K562 (cell line): Measurements from ENCODE around the gene PXN. TPM values are rescaled to one million over a fixed set of nuclear protein-coding genes. Genes with fewer than 3 reads are reported as not detected.

ENCODE experiments used
- BHLHE40 ChIP-seq: IDR thresholded peaks from 2 replicates; pipeline ENCODE4 v1.6.1; 2011; ENCODE audit warnings: low read length, improper control_type of control experiment
- CCNT2 ChIP-seq: IDR thresholded peaks from 2 replicates; pipeline ENCODE4 v1.6.1; 2011; ENCODE audit warnings: borderline replicate concordance, low read depth, mild to moderate bottlenecking, moderate library complexity, mixed read lengths, low read length; ENCODE audit not compliant: insufficient read length; ENCODE audit errors: extremely low read depth
- GATAD2A ChIP-seq: fragments of 450-650 bp; IDR thresholded peaks from 2 replicates; pipeline ENCODE4 v1.6.1; 2017
- RCOR1 ChIP-seq, 2 experiments: IDR thresholded peaks; 2 replicates each; pipeline ENCODE4 v1.6.1; 2012; ENCODE audit warnings: low read depth in 2 of 2, low read length in 2 of 2, borderline replicate concordance in 1 of 2, improper control_type of control experiment in 1 of 2
- UBTF ChIP-seq, 2 experiments: IDR thresholded peaks; 2 replicates each; pipeline ENCODE4 v1.6.1; 2012; ENCODE audit warnings: improper control_type of control experiment in 2 of 2, low read depth in 2 of 2, low read length in 2 of 2, borderline replicate concordance in 1 of 2
- ZNF318 ChIP-seq, 2 experiments: fragments of 450-650 bp; IDR thresholded peaks; 2 replicates each; pipeline ENCODE4 v1.6.1; 2016; ENCODE audit warnings: mild to moderate bottlenecking in 2 of 2, borderline replicate concordance in 1 of 2, low read depth in 1 of 2, moderate library complexity in 1 of 2
- ZNF592 ChIP-seq: fragments of 450-650 bp; IDR thresholded peaks from 2 replicates; pipeline ENCODE4 v1.6.1; 2017; ENCODE audit warnings: antibody characterized with exemption, mild to moderate bottlenecking
- ZNF740 ChIP-seq, 3 experiments: fragments of 200-800 bp in 1 of 3; sonication (Bioruptor generic) in 1 of 3; sonication (generic) in 1 of 3; formaldehyde crosslinking in 1 of 3; IDR thresholded peaks; 2 replicates each; pipeline versions ENCODE4 v1.6.1 to v1.8.0; 2016 to 2022; ENCODE audit warnings: mild to moderate bottlenecking in 2 of 3, missing compliant biosample characterization in 2 of 3, missing genetic modification characterization in 2 of 3, missing genetic modification reagents in 1 of 3
- polyA plus RNA-seq, 8 experiments: library from polyadenylated mRNA; depleted of rRNA in 4 of 8; stranded (reverse) in 5 of 8; unstranded in 3 of 8; fragments of >200 nt; fragmentation: Nextera tagmentation in 2 of 8; fragmentation: Illumina TruSeq in 1 of 8; extraction: Ambion mirVana in 2 of 8; extraction: Trizol in 1 of 8; gene quantifications; 2 replicates each; pipeline versions ENCODE4 v1.2.1 to v1.2.3, GENCODE V29; 2011 to 2014; ENCODE audit warnings: inconsistent platforms in 1 of 8, missing spikeins in 1 of 8
- total RNA-seq, 7 experiments: library from RNA; depleted of rRNA in 6 of 7; stranded (reverse); fragments of >200 nt in 6 of 7; fragmentation: Illumina TruSeq in 2 of 7; extraction: Trizol in 2 of 7; gene quantifications; 2 replicates each; pipeline versions ENCODE4 v1.2.1 to v1.2.3, GENCODE V29; 2011 to 2021; ENCODE audit warnings: low replicate concordance in 1 of 7

Gene PXN
- total and polyA plus RNA-seq, 9 of the 15 experiments (the other 6 are each of a cell fraction or from before 2014, with no cell fraction given) = 4.0 to 74.1 (median 18.6) TPM

- peak; percentile 92 for TF ChIP-seq ZNF740 (CRISPR knock-in tag; IDR thresholded peaks at IDR 0.05)
- TF ChIP-seq ZNF740 (tag; IDR thresholded peaks at IDR 0.05) = no peak
- peak; percentile 66 for TF ChIP-seq ZNF592
- peak in 1 of 2 experiments; percentile 67; a peak in 1 of 4 replicates for TF ChIP-seq ZNF318 (IDR thresholded peaks at IDR 0.05; ENCODE audit: borderline replicate concordance in 1 of 2, low read depth in 1 of 2)
- peak; percentile 34 for TF ChIP-seq CCNT2
- 0 out of 2 replicates have a peak, but pooled peaks have one; percentile 25 for TF ChIP-seq GATAD2A
- peak; percentile 69 for TF ChIP-seq BHLHE40
- TF ChIP-seq RCOR1 (IDR thresholded peaks at IDR 0.05; ENCODE audit: borderline replicate concordance in 1 of 2, low read depth in 2 of 2, low read length in 2 of 2) = peak in 1 of 2 experiments; percentile 43; a peak in 1 of 4 replicates
- peak in 1 of 2 experiments; percentile 59; a peak in 1 of 4 replicates for TF ChIP-seq UBTF (IDR thresholded peaks at IDR 0.05; ENCODE audit: borderline replicate concordance in 1 of 2, low read depth in 2 of 2, low read length in 2 of 2)
Observed at GRCh38 chr12:120231316-120232011, 34.1 kb downstream of the PXN start (continued).
